ENCODE data around the gene ZNF451. TPM values are rescaled to one million over a fixed set of nuclear protein-coding genes. Genes with fewer than 3 reads are reported as not detected.

ZNF451 gene
- total and polyA plus RNA-seq, 2 experiments from 2014 or later: 15.8 to 63.4 TPM

GRCh38 chr6:57074383-57074782 lies 15.6 kb upstream of the ZNF451 start:
- Histone ChIP-seq H3K27me3 (no peaks in the 10 kb centered on the region), H3K9me2 (replicated peaks; ENCODE audit: insufficient read depth) (no peaks in the 10 kb centered on the region), H3K4me1 (ENCODE audit: insufficient read depth) (no peaks in the 10 kb centered on the region), H3K36me3 (replicated peaks; ENCODE audit: insufficient read depth, low read depth) (no peaks in the 10 kb centered on the region), H3K79me2 (no peaks in the 10 kb centered on the region), H3K27ac (no peak overlapping the region), H4K20me1 (ENCODE audit: insufficient read depth, poor library complexity, severe bottlenecking) (no peaks in the 10 kb centered on the region), H3K9me3 (ENCODE audit: low read depth) (no peaks in the 10 kb centered on the region), H3K4me3 (no peak overlapping the region), H3K4me2 (no peak overlapping the region), H2AFZ (no peak overlapping the region)
- 94% methylated on average over 8 of the region's 8 CpGs for WGBS (ENCODE audit: low lambda C conversion rate, missing lambda C conversion rate)
- TF ChIP-seq EZH2 (IDR thresholded peaks at IDR 0.05; ENCODE audit: borderline replicate concordance) (no peak), EZH2phosphoT487 (IDR thresholded peaks at IDR 0.05; ENCODE audit: low read depth, severe bottlenecking, unreplicated experiment) (no peak), CTCF (IDR thresholded peaks at IDR 0.05; ENCODE audit: poor library complexity) (no peak)
- DNase-seq (ENCODE audit: low spot score): no peak

GRCh38 chr6:57075092-57075491 lies 14.9 kb upstream of the ZNF451 start:
- Histone ChIP-seq H2AFZ (no peak overlapping the region), H3K9me3 (ENCODE audit: low read depth) (no peaks in the 10 kb centered on the region), H3K4me1 (ENCODE audit: insufficient read depth) (no peaks in the 10 kb centered on the region), H4K20me1 (ENCODE audit: insufficient read depth, poor library complexity, severe bottlenecking) (no peaks in the 10 kb centered on the region), H3K36me3 (replicated peaks; ENCODE audit: insufficient read depth, low read depth) (no peaks in the 10 kb centered on the region), H3K4me2 (no peak overlapping the region), H3K9me2 (replicated peaks; ENCODE audit: insufficient read depth) (no peaks in the 10 kb centered on the region), H3K4me3 (no peak overlapping the region), H3K79me2 (no peaks in the 10 kb centered on the region), H3K27ac (no peak overlapping the region), H3K27me3 (no peaks in the 10 kb centered on the region)
- TF ChIP-seq EZH2phosphoT487 (IDR thresholded peaks at IDR 0.05; ENCODE audit: low read depth, severe bottlenecking, unreplicated experiment) (no peak), EZH2 (IDR thresholded peaks at IDR 0.05; ENCODE audit: borderline replicate concordance) (no peak), CTCF (IDR thresholded peaks at IDR 0.05; ENCODE audit: poor library complexity) (no peak)
- DNase-seq (ENCODE audit: low spot score): no peak

GRCh38 chr6:57078531-57079207 lies 11.3 kb upstream of the ZNF451 start:
- Histone ChIP-seq H2AFZ (no peak overlapping the region), H3K4me3 (no peak overlapping the region), H3K79me2 (no peaks in the 10 kb centered on the region), H3K27ac (no peak overlapping the region), H3K4me1 (ENCODE audit: insufficient read depth) (no peaks in the 10 kb centered on the region), H3K9me3 (ENCODE audit: low read depth) (no peaks in the 10 kb centered on the region), H3K4me2 (no peak overlapping the region), H3K36me3 (replicated peaks; ENCODE audit: insufficient read depth, low read depth) (no peaks in the 10 kb centered on the region), H3K27me3 (no peaks in the 10 kb centered on the region), H4K20me1 (ENCODE audit: insufficient read depth, poor library complexity, severe bottlenecking) (no peaks in the 10 kb centered on the region), H3K9me2 (replicated peaks; ENCODE audit: insufficient read depth) (no peaks in the 10 kb centered on the region)
- DNase-seq (ENCODE audit: low spot score): no peak
- 92% methylated on average over 1 of the region's 1 CpG for whole genome bisulfite sequencing (ENCODE audit: low lambda C conversion rate, missing lambda C conversion rate)
- TF ChIP-seq CTCF (IDR thresholded peaks at IDR 0.05; ENCODE audit: poor library complexity) (no peak), EZH2 (IDR thresholded peaks at IDR 0.05; ENCODE audit: borderline replicate concordance) (no peak)

GRCh38 chr6:57085471-57085870 lies 4.5 kb upstream of the ZNF451 start:
- H3K4me1 ChIP-seq (ENCODE audit: insufficient read depth): no peaks in the 10 kb centered on the region
- no peak overlapping the region for H3K4me2 ChIP-seq
- H3K36me3 ChIP-seq (replicated peaks; ENCODE audit: insufficient read depth, low read depth): no peaks in the 10 kb centered on the region
- no peak overlapping the region for H2AFZ ChIP-seq
- H4K20me1 ChIP-seq (ENCODE audit: insufficient read depth, poor library complexity, severe bottlenecking): no peaks in the 10 kb centered on the region
- 90% methylated on average over 2 of the region's 2 CpGs for WGBS (ENCODE audit: low lambda C conversion rate, missing lambda C conversion rate)
- H3K9me2 ChIP-seq (replicated peaks; ENCODE audit: insufficient read depth): no peaks in the 10 kb centered on the region
- DNase-seq (ENCODE audit: low spot score): no peak
- no peak overlapping the region for H3K4me3 ChIP-seq
- H3K79me2 ChIP-seq: no peaks in the 10 kb centered on the region
- H3K27ac ChIP-seq: no peak overlapping the region
- no peaks in the 10 kb centered on the region for H3K27me3 ChIP-seq
- TF ChIP-seq EZH2phosphoT487 (IDR thresholded peaks at IDR 0.05; ENCODE audit: low read depth, severe bottlenecking, unreplicated experiment) (no peak), CTCF (IDR thresholded peaks at IDR 0.05; ENCODE audit: poor library complexity) (no peak), EZH2 (IDR thresholded peaks at IDR 0.05; ENCODE audit: borderline replicate concordance) (no peak)
- H3K9me3 ChIP-seq (ENCODE audit: low read depth): no peaks in the 10 kb centered on the region

Data from hepatocyte (in vitro differentiated cells).